ENCODE data around the gene ZNF740. TPM values are rescaled to one million over a fixed set of nuclear protein-coding genes. Genes with fewer than 3 reads are reported as not detected.

The ZNF740 gene
- total and polyA plus RNA-seq, 10 of the 15 experiments (the other 5 are each of a cell fraction or from before 2014, with no cell fraction given): 1.4 to 33.6 (median 11.3) TPM

GRCh38 chr12:53214221-53214620, 33.7 kb downstream of the ZNF740 start:
- no peak for TF ChIP-seq STAT3 (IDR thresholded peaks at IDR 0.05; ENCODE audit: low read depth, low read length)
- TF ChIP-seq, protein P1, sequence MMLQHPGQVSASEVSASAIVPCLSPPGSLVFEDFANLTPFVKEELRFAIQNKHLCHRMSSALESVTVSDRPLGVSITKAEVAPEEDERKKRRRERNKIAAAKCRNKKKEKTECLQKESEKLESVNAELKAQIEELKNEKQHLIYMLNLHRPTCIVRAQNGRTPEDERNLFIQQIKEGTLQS (IDR thresholded peaks at IDR 0.05; ENCODE audit: borderline replicate concordance, extremely low read depth, low read depth, low read length): no peak
- TF ChIP-seq, protein P2, sequence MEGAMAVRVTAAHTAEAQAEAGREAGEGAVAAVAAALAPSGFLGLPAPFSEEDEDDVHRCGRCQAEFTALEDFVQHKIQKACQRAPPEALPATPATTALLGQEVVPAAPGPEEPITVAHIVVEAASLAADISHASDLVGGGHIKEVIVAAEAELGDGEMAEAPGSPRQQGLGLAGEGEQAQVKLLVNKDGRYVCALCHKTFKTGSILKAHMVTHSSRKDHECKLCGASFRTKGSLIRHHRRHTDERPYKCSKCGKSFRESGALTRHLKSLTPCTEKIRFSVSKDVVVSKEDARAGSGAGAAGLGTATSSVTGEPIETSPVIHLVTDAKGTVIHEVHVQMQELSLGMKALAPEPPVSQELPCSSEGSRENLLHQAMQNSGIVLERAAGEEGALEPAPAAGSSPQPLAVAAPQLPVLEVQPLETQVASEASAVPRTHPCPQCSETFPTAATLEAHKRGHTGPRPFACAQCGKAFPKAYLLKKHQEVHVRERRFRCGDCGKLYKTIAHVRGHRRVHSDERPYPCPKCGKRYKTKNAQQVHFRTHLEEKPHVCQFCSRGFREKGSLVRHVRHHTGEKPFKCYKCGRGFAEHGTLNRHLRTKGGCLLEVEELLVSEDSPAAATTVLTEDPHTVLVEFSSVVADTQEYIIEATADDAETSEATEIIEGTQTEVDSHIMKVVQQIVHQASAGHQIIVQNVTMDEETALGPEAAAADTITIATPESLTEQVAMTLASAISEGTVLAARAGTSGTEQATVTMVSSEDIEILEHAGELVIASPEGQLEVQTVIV (IDR thresholded peaks at IDR 0.05; ENCODE audit: borderline replicate concordance, partially characterized antibody): no peak
- TF ChIP-seq SMAD5 (IDR thresholded peaks at IDR 0.05; ENCODE audit: low read depth): no peak
- TF ChIP-seq CREM (IDR thresholded peaks at IDR 0.05; ENCODE audit: low read depth): no peak
- no peak for TF ChIP-seq BHLHE40 (IDR thresholded peaks at IDR 0.05; ENCODE audit: borderline replicate concordance in 1 of 2, low read depth in 2 of 2, low read length in 1 of 2)
- TF ChIP-seq PML (IDR thresholded peaks at IDR 0.05; ENCODE audit: low read length): no peak
- no peak for TF ChIP-seq CHD4 (IDR thresholded peaks at IDR 0.05)
- TF ChIP-seq YBX1 (IDR thresholded peaks at IDR 0.05): no peak
- no peak for TF ChIP-seq RCOR1 (conservative IDR thresholded peaks at IDR 0.05; ENCODE audit: low read depth, low read length)
- no peak for TF ChIP-seq BMI1 (IDR thresholded peaks at IDR 0.05; ENCODE audit: borderline replicate concordance)
- TF ChIP-seq NBN (IDR thresholded peaks at IDR 0.05): no peak
- no peak for TF ChIP-seq MTA2 (IDR thresholded peaks at IDR 0.05; ENCODE audit: low read depth)
- no peak for TF ChIP-seq HDAC2 (IDR thresholded peaks at IDR 0.05)
- TF ChIP-seq BCL3 (IDR thresholded peaks at IDR 0.05; ENCODE audit: borderline replicate concordance, insufficient read depth, low read depth, low read length, poor library complexity, severe bottlenecking): no peak
- TF ChIP-seq, protein P3, sequence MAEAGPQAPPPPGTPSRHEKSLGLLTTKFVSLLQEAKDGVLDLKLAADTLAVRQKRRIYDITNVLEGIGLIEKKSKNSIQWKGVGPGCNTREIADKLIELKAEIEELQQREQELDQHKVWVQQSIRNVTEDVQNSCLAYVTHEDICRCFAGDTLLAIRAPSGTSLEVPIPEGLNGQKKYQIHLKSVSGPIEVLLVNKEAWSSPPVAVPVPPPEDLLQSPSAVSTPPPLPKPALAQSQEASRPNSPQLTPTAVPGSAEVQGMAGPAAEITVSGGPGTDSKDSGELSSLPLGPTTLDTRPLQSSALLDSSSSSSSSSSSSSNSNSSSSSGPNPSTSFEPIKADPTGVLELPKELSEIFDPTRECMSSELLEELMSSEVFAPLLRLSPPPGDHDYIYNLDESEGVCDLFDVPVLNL (IDR thresholded peaks at IDR 0.05; ENCODE audit: low read depth, low read length): no peak
- no peak for TF ChIP-seq PBX3 (IDR thresholded peaks at IDR 0.05; ENCODE audit: insufficient replicate concordance, low read depth, low read length)
- H3K27me3 ChIP-seq (replicated peaks in 1 of 2; ENCODE audit: control insufficient read depth in 2 of 2, insufficient read depth in 2 of 2, low read length in 1 of 2): no peaks in the 10 kb centered on the region
- no peaks in the 10 kb centered on the region; the same call in 1 of the 2 replicates for H3K79me2 ChIP-seq (ENCODE audit: control insufficient read depth, insufficient read depth, low read length)
- ChIA-PET SMC1A (ENCODE audit: uncharacterized antibody, unreplicated experiment) (interaction anchor here (1.0 to 16.4 kb wide), 26 partner anchors 10 to 287 kb away, joined by 3 to 155 read pairs (median 6); partner anchors contain the start of genes AAAS, ESPL1, PFDN5 and TARBP2), RAD21 (ENCODE audit: unreplicated experiment) (interaction anchor here (0.7 to 11.1 kb wide), 18 partner anchors 27 to 294 kb away, joined by 3 to 146 read pairs (median 7); partner anchors contain the start of genes AAAS, CSAD, ESPL1 and NPFF), CTCF (interaction anchor here (0.6 to 15.7 kb wide), 29 partner anchors 9 to 164 kb away, joined by 3 to 315 read pairs (median 7); partner anchors contain the start of genes AAAS, CSAD, ESPL1 and MYG1), POLR2A (interaction anchor here (0.7 to 1.2 kb wide), 6 partner anchors 37 to 111 kb away, joined by 3 to 4 read pairs (median 3); no protein-coding TSS in a partner anchor)
- H3K36me3 ChIP-seq (ENCODE audit: control insufficient read depth in 2 of 2, insufficient read depth in 2 of 2, low read length in 1 of 2): peaks cover 6 to 26% of the 10 kb centered on the region in 2 experiments
- H3K4me3 ChIP-seq: no peak overlapping the region
- in situ Hi-C loops (cut with MboI): loop anchor here (5.0 kb wide), 1 partner anchor 73 kb away; no protein-coding TSS in a partner anchor
- no TSS peak for BruUV-seq (replicated peaks)
- no peak overlapping the region for H2AFZ ChIP-seq (ENCODE audit: control insufficient read depth, low read depth, low read length)
- peaks cover 21% of the 10 kb centered on the region for H3K4me1 ChIP-seq (ENCODE audit: control insufficient read depth, insufficient read depth, low read length)
- WGBS (ENCODE audit: insufficient coverage, insufficient replicate concordance, low lambda C conversion rate, missing lambda C conversion rate): 91% methylated on average over 5 of the region's 5 CpGs
- H3K9ac ChIP-seq (ENCODE audit: control insufficient read depth, insufficient read depth, low read length): no peak overlapping the region
- FAIRE-seq (no peak), ATAC-seq (no peak), DNase-seq (ENCODE audit: low read depth, low spot score) (no peak)
- H3K27ac ChIP-seq (ENCODE audit: control insufficient read depth, insufficient read depth): no peak overlapping the region
- intact Hi-C loops (cut with micrococcal nuclease; ENCODE audit: unreplicated experiment): loop anchor here (5.0 kb wide), 1 partner anchor 293 kb away; the partner anchor contains the start of gene NPFF
- H3K4me2 ChIP-seq (ENCODE audit: control insufficient read depth, insufficient read depth): no peak overlapping the region
- H3K9me3 ChIP-seq (replicated peaks; ENCODE audit: control insufficient read depth, insufficient read depth, low read length): no peaks in the 10 kb centered on the region
- no peaks in the 10 kb centered on the region for H4K20me1 ChIP-seq (ENCODE audit: control insufficient read depth, insufficient read depth)

Measured in GM12878 (cell line).